Neural progenitor cell (in vitro differentiated cells): ENCODE measurements around the gene LXN. TPM values are rescaled to one million over a fixed set of nuclear protein-coding genes. Genes with fewer than 3 reads are reported as not detected.

Experiments
- DNase-seq: peaks from one replicate; pipeline ENCODE4 v3.0.0-alpha.2; 2016; ENCODE audit warnings: low spot score
- H2AFZ ChIP-seq: fragments of 200-600 bp; sonication (generic); replicated peaks from 2 replicates; pipeline ENCODE4 v1.6.1; 2016; ENCODE audit warnings: antibody characterized with exemption
- H3F3A ChIP-seq: fragments of 200-600 bp; sonication (generic); 2 replicates; pipeline ENCODE4 v1.6.1; 2016; ENCODE audit warnings: antibody characterized with exemption, low read depth
- H3K27ac ChIP-seq: fragments of 200-600 bp; sonication (generic); 2 replicates; pipeline ENCODE4 v1.5.1; 2016; ENCODE audit warnings: mild to moderate bottlenecking
- H3K27me3 ChIP-seq: fragments of 200-600 bp; sonication (generic); 2 replicates; pipeline ENCODE4 v1.6.1; 2016; ENCODE audit warnings: mild to moderate bottlenecking, moderate library complexity
- H3K36me3 ChIP-seq: fragments of 200-600 bp; sonication (generic); 2 replicates; pipeline ENCODE4 v1.5.1; 2016
- H3K4me1 ChIP-seq: fragments of 200-600 bp; sonication (generic); 2 replicates; pipeline ENCODE4 v1.6.1; 2016; ENCODE audit warnings: mixed run types
- H3K4me2 ChIP-seq: fragments of 200-600 bp; sonication (generic); 2 replicates; pipeline ENCODE4 v1.6.1; 2016
- H3K4me3 ChIP-seq: fragments of 200-600 bp; sonication (generic); 2 replicates; pipeline ENCODE4 v1.5.1; 2016
- H3K79me2 ChIP-seq: fragments of 200-600 bp; sonication (generic); 2 replicates; pipeline ENCODE4 v1.6.1; 2016; ENCODE audit warnings: low read depth
- H3K9ac ChIP-seq: fragments of 200-600 bp; sonication (generic); 2 replicates; pipeline ENCODE4 v1.6.1; 2016
- H3K9me3 ChIP-seq: fragments of 200-600 bp; sonication (generic); 2 replicates; pipeline ENCODE4 v1.5.1; 2016; ENCODE audit warnings: low read depth
- H4K20me1 ChIP-seq: fragments of 200-600 bp; sonication (generic); 2 replicates; pipeline ENCODE4 v1.6.1; 2016; ENCODE audit warnings: low read depth
- H3K27ac Mint-ChIP-seq: 3 replicates; pipeline ENCODE4 v1.8.0; 2021; ENCODE audit warnings: mixed read lengths
- H3K27me3 Mint-ChIP-seq: 2 replicates; pipeline ENCODE4 v1.8.0; 2022; ENCODE audit warnings: low read depth, mild to moderate bottlenecking, inconsistent platforms, moderate library complexity, mixed read lengths; ENCODE audit not compliant: insufficient read depth
- H3K36me3 Mint-ChIP-seq: 3 replicates; pipeline ENCODE4 v1.8.0; 2021; ENCODE audit warnings: mixed read lengths
- H3K4me1 Mint-ChIP-seq: 3 replicates; pipeline ENCODE4 v1.8.0; 2021; ENCODE audit warnings: mixed read lengths
- H3K4me3 Mint-ChIP-seq: 3 replicates; pipeline ENCODE4 v1.8.0; 2021; ENCODE audit warnings: mild to moderate bottlenecking, moderate library complexity, mixed read lengths
- H3K9me3 Mint-ChIP-seq: 3 replicates; pipeline ENCODE4 v1.8.0; 2020; ENCODE audit warnings: mixed read lengths
- EZH2 ChIP-seq: fragments of 200-600 bp; sonication (generic); IDR thresholded peaks from 2 replicates; pipeline ENCODE4 v1.6.1; 2017; ENCODE audit warnings: antibody characterized with exemption, mild to moderate bottlenecking, moderate library complexity
- EZH2phosphoT487 ChIP-seq: fragments of 200-600 bp; sonication (generic); IDR thresholded peaks from 2 replicates; pipeline ENCODE4 v1.6.1; 2017; ENCODE audit warnings: antibody characterized with exemption
- total RNA-seq: library from RNA; depleted of rRNA; stranded (reverse); fragments of >200 nt; gene quantifications from 2 replicates; pipeline ENCODE4 v1.2.3, GENCODE V29; 2015; ENCODE audit warnings: low replicate concordance
- TF ChIP-seq, protein P1 (sequence below): fragments of 200-600 bp; sonication (generic); IDR thresholded peaks from 2 replicates; pipeline ENCODE4 v1.5.1; 2017; ENCODE audit warnings: antibody characterized with exemption, mild to moderate bottlenecking

The LXN gene
- total RNA-seq, 1 donor from 2014 or later, result 25.9 TPM

DNA sequence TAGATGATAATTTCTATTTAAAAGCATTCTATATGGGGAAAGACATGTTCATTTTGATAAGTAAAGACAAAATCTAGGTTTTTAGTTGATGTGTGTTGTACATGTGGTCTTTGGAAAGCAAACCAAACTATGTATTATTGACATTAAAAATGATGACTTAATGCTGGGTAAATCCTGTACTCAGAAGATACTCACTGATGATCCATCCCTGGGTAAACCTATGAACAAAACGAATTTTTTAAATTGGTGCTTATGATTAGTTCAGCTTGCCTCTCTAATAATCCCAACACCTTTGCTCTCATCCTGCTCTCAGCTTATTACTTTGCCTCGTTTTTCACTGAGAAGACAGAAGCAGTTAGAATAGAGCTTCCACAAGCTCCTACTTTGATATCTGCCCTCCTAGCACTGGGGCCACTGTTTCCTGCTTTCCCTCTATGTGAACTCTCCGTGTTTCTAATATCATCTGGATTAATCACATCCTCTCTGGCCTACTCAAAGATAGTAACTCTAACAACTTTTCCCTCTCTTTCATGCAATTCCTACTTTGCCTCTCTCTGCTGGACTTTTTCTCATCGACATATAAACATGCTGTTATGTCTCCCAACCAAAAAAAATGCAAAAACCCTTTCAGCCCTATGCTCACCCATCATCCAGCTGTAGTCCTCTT, 30.5 kb upstream of the LXN start:
- no peaks in the 10 kb centered on the region for H3K36me3 ChIP-seq
- H3K27ac ChIP-seq, result no peak overlapping the region
- Mint-ChIP-seq H3K27ac (no peak overlapping the region), H3K36me3 (peaks cover 3% of the 10 kb centered on the region), H3K9me3 (no peaks in the 10 kb centered on the region), H3K27me3 (no peaks in the 10 kb centered on the region), H3K4me3 (no peak overlapping the region), H3K4me1 (no peaks in the 10 kb centered on the region)
- no peaks in the 10 kb centered on the region for H3K9me3 ChIP-seq
- H3K4me3 ChIP-seq, result no peak overlapping the region
- H3F3A ChIP-seq, result no peaks in the 10 kb centered on the region
- no peaks in the 10 kb centered on the region for H3K27me3 ChIP-seq
- H2AFZ ChIP-seq, result no peak overlapping the region
- H4K20me1 ChIP-seq, result no peaks in the 10 kb centered on the region
- H3K79me2 ChIP-seq, result no peaks in the 10 kb centered on the region
- H3K4me1 ChIP-seq, result no peaks in the 10 kb centered on the region
- TF ChIP-seq EZH2 (no peak), EZH2phosphoT487 (no peak)
- TF ChIP-seq, protein P1, sequence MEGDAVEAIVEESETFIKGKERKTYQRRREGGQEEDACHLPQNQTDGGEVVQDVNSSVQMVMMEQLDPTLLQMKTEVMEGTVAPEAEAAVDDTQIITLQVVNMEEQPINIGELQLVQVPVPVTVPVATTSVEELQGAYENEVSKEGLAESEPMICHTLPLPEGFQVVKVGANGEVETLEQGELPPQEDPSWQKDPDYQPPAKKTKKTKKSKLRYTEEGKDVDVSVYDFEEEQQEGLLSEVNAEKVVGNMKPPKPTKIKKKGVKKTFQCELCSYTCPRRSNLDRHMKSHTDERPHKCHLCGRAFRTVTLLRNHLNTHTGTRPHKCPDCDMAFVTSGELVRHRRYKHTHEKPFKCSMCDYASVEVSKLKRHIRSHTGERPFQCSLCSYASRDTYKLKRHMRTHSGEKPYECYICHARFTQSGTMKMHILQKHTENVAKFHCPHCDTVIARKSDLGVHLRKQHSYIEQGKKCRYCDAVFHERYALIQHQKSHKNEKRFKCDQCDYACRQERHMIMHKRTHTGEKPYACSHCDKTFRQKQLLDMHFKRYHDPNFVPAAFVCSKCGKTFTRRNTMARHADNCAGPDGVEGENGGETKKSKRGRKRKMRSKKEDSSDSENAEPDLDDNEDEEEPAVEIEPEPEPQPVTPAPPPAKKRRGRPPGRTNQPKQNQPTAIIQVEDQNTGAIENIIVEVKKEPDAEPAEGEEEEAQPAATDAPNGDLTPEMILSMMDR, result no peak
- DNase-seq, result no peak
- no peak overlapping the region for H3K9ac ChIP-seq
- H3K4me2 ChIP-seq, result no peak overlapping the region

DNA sequence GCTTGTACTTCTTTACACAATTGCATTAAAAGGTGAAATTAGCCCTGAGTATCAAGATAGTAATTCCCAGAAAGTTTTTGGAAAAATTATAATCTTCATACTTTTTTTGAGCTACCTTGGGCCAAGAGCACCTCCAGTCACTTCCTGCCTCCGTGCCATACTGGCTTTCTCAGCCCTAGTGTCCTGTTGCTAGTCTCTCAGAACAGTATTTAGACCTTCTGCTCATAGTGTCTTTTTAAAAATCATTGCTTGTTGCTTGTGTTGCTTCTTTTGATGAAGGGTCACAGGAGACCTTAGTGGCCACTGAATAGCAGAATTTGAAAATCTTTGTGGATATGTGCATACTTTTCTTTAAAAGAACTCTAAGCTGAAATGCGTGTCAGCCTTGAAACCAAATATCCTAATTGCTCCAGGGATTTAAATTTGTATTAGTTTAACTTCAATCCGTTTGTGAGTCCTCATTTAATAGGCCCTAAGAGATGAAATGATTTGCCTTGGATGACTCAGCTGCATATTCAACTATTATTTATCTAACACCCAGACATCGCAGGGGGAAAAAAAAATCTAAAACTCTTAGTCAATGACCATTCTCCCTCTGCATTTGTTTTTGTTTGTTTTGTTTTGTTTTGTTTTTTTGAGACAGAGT, 29.1 kb upstream of the LXN start:
- TF ChIP-seq EZH2phosphoT487 (no peak), EZH2 (no peak)
- TF ChIP-seq, protein P1, result no peak
- Histone ChIP-seq H2AFZ (no peak overlapping the region), H3K4me1 (no peaks in the 10 kb centered on the region), H3K4me3 (no peak overlapping the region), H3K27ac (no peak overlapping the region), H3K4me2 (no peak overlapping the region), H3K79me2 (no peaks in the 10 kb centered on the region), H3K9ac (no peak overlapping the region), H3K27me3 (no peaks in the 10 kb centered on the region), H3F3A (no peaks in the 10 kb centered on the region), H4K20me1 (no peaks in the 10 kb centered on the region), H3K9me3 (no peaks in the 10 kb centered on the region), H3K36me3 (no peaks in the 10 kb centered on the region)
- no peaks in the 10 kb centered on the region for H3K27me3 Mint-ChIP-seq
- no peaks in the 10 kb centered on the region for H3K4me1 Mint-ChIP-seq
- peaks cover 4% of the 10 kb centered on the region for H3K36me3 Mint-ChIP-seq
- no peak for DNase-seq
- no peaks in the 10 kb centered on the region for H3K9me3 Mint-ChIP-seq
- H3K27ac Mint-ChIP-seq, result no peak overlapping the region
- no peak overlapping the region for H3K4me3 Mint-ChIP-seq

GRCh38 chr3:158700559-158700958, 28.1 kb upstream of the LXN start:
- Histone ChIP-seq H3K27ac (no peak overlapping the region), H2AFZ (no peak overlapping the region), H3K9me3 (no peaks in the 10 kb centered on the region), H3K9ac (no peak overlapping the region), H3K4me2 (no peak overlapping the region), H4K20me1 (no peaks in the 10 kb centered on the region), H3K4me3 (no peak overlapping the region), H3K79me2 (no peaks in the 10 kb centered on the region), H3K27me3 (no peaks in the 10 kb centered on the region), H3K36me3 (no peaks in the 10 kb centered on the region), H3F3A (no peaks in the 10 kb centered on the region), H3K4me1 (no peaks in the 10 kb centered on the region)
- Mint-ChIP-seq H3K27ac (no peak overlapping the region), H3K4me3 (no peak overlapping the region), H3K36me3 (peaks cover 4% of the 10 kb centered on the region), H3K4me1 (no peaks in the 10 kb centered on the region), H3K27me3 (no peaks in the 10 kb centered on the region), H3K9me3 (no peaks in the 10 kb centered on the region)
- TF ChIP-seq EZH2phosphoT487, result no peak
- TF ChIP-seq, protein P1, result no peak
- no peak for TF ChIP-seq EZH2
- DNase-seq, result no peak
